Keratinocyte (primary cell): ENCODE results near the gene ASF1B. TPM values are rescaled to one million over a fixed set of nuclear protein-coding genes. Genes with fewer than 3 reads are reported as not detected.

ENCODE experiments used
- DNase-seq: peaks from one replicate; pipeline ENCODE4 v3.0.0-alpha.2; 2011; ENCODE audit warnings: low read depth, missing footprints, low spot score
- FAIRE-seq: peaks from 2 replicates; lab custom pipeline; 2011; peaks lifted over from hg19 to GRCh38; lab: Jason Lieb, UNC
- H2AFZ ChIP-seq: 2 replicates; pipeline ENCODE4 v1.6.0; 2012; ENCODE audit warnings: low read length, control low read depth, inconsistent platforms; ENCODE audit not compliant: control insufficient read depth
- H3K27ac ChIP-seq: 2 replicates; pipeline ENCODE4 v1.5.1; 2011; ENCODE audit warnings: low read length; ENCODE audit not compliant: control insufficient read depth, insufficient read depth
- H3K27me3 ChIP-seq: 3 replicates; pipeline ENCODE4 v1.6.0; 2011; ENCODE audit warnings: low read length; ENCODE audit not compliant: control insufficient read depth, insufficient read depth; ENCODE audit errors: extremely low read depth
- H3K36me3 ChIP-seq, 2 experiments: 2 replicates in 1 of 2; 3 replicates in 1 of 2; pipeline ENCODE4 v1.5.1; 2011; ENCODE audit warnings: low read length in 2 of 2, mild to moderate bottlenecking in 1 of 2; ENCODE audit not compliant: control insufficient read depth in 2 of 2, insufficient read depth in 2 of 2; ENCODE audit errors: extremely low read depth in 1 of 2
- H3K4me1 ChIP-seq: 3 replicates; pipeline ENCODE4 v1.5.1; 2011; ENCODE audit warnings: low read length; ENCODE audit not compliant: control insufficient read depth, insufficient read depth; ENCODE audit errors: extremely low read depth
- H3K4me2 ChIP-seq: 3 replicates; pipeline ENCODE4 v1.6.0; 2011; ENCODE audit warnings: low read depth, low read length; ENCODE audit not compliant: control insufficient read depth, insufficient read depth; ENCODE audit errors: extremely low read depth
- H3K4me3 ChIP-seq, 3 experiments: fragments of 200-600 bp in 1 of 3; sonication (generic) in 1 of 3; 2 replicates in 2 of 3; 3 replicates in 1 of 3; pipeline ENCODE4 v1.5.1; 2011 to 2016; ENCODE audit warnings: low read length in 3 of 3, mild to moderate bottlenecking in 3 of 3, control low read depth in 2 of 3, inconsistent platforms in 1 of 3, low read depth in 1 of 3, mixed read lengths in 1 of 3, mixed run types in 1 of 3, moderate library complexity in 1 of 3; ENCODE audit not compliant: control insufficient read depth in 2 of 3, insufficient read depth in 2 of 3; ENCODE audit errors: extremely low read depth in 1 of 3
- H3K79me2 ChIP-seq: 2 replicates; pipeline ENCODE4 v1.6.0; 2012; ENCODE audit warnings: low read length; ENCODE audit not compliant: control insufficient read depth, insufficient read depth
- H3K9ac ChIP-seq: 3 replicates; pipeline ENCODE4 v1.6.0; 2011; ENCODE audit warnings: low read length; ENCODE audit not compliant: control insufficient read depth, insufficient read depth; ENCODE audit errors: extremely low read depth
- H3K9me1 ChIP-seq: 3 replicates; pipeline ENCODE4 v1.6.0; 2011; ENCODE audit warnings: low read length; ENCODE audit not compliant: control insufficient read depth, insufficient read depth; ENCODE audit errors: extremely low read depth
- H3K9me3 ChIP-seq: 2 replicates; pipeline ENCODE4 v1.5.1; 2012; ENCODE audit warnings: low read depth, low read length; ENCODE audit not compliant: control insufficient read depth
- H4K20me1 ChIP-seq: 3 replicates; pipeline ENCODE4 v1.6.0; 2011; ENCODE audit warnings: low read length; ENCODE audit not compliant: control insufficient read depth, insufficient read depth; ENCODE audit errors: extremely low read depth
- CTCF ChIP-seq, 3 experiments: IDR thresholded peaks in 1 of 3; conservative IDR thresholded peaks in 1 of 3; optimal IDR thresholded peaks in 1 of 3; 2 replicates in 2 of 3; 3 replicates in 1 of 3; pipeline versions ENCODE3 to v1.5.1; 2011; ENCODE audit warnings: low read length in 3 of 3, mild to moderate bottlenecking in 3 of 3, moderate library complexity in 2 of 3, control low read depth in 1 of 3, inconsistent platforms in 1 of 3; ENCODE audit not compliant: insufficient read depth in 2 of 3; ENCODE audit errors: extremely low read depth in 1 of 3
- EZH2 ChIP-seq: IDR thresholded peaks from one replicate; pipeline ENCODE4 v1.6.1; 2012; ENCODE audit warnings: inconsistent platforms, mild to moderate bottlenecking, low read length, moderate library complexity
- dilution Hi-C: fragments of 300-500 bp; cut with MboI; formaldehyde crosslinking; loops from one replicate; pipeline ENCODE4 v1.7.0; 2020; ENCODE audit warnings: low sequenced_read_pairs; ENCODE audit not compliant: extremely low pct_ligation_motif_present
- polyA plus RNA-seq, 5 experiments: library from polyadenylated mRNA; depleted of rRNA in 3 of 5; stranded (reverse) in 3 of 5; stranded (forward) in 1 of 5; unstranded in 1 of 5; fragments of >200 nt; gene quantifications; 1 replicate in 1 of 5; 2 replicates in 3 of 5; 3 replicates in 1 of 5; pipeline versions ENCODE4 v1.2.1 to v1.2.3, GENCODE V29; 2011 to 2012; ENCODE audit warnings: missing spikeins in 2 of 5, low read depth in 1 of 5, low replicate concordance in 1 of 5

ASF1B gene
- polyA plus RNA-seq, 1 donor (not counting 4 experiments of a cell fraction or from before 2014, with no cell fraction given) = 7.8 TPM

GRCh38 chr19:14150770-14151661 is 14.6 kb upstream of the ASF1B start:
- no peak for FAIRE-seq
- Histone ChIP-seq H3K9me1 (no peaks in the 10 kb centered on the region), H3K4me3 (no peak overlapping the region), H3K36me3 (peaks cover 0 to 4% of the 10 kb centered on the region in 2 experiments), H3K4me1 (peaks cover 3% of the 10 kb centered on the region), H3K4me2 (no peak overlapping the region), H3K9ac (no peak overlapping the region), H3K79me2 (no peaks in the 10 kb centered on the region), H2AFZ (no peak overlapping the region), H3K27ac (no peak overlapping the region), H3K9me3 (no peaks in the 10 kb centered on the region), H4K20me1 (no peaks in the 10 kb centered on the region), H3K27me3 (no peaks in the 10 kb centered on the region)
- TF ChIP-seq EZH2 (no peak), CTCF (optimal IDR thresholded peaks at IDR 0.05 in 1 of 3, IDR thresholded peaks at IDR 0.05 in 1 of 3, conservative IDR thresholded peaks at IDR 0.05 in 1 of 3; ENCODE audit: extremely low read depth in 1 of 3, insufficient read depth in 2 of 3, low read length in 3 of 3) (no peak)
- no peak for DNase-seq
- dilution Hi-C loops = no loop called here

GRCh38 chr19:14150041-14150769 is 13.8 kb upstream of the ASF1B start:
- H3K9ac ChIP-seq = no peak overlapping the region
- peaks cover 3% of the 10 kb centered on the region for H3K4me1 ChIP-seq
- TF ChIP-seq CTCF (optimal IDR thresholded peaks at IDR 0.05 in 1 of 3, IDR thresholded peaks at IDR 0.05 in 1 of 3, conservative IDR thresholded peaks at IDR 0.05 in 1 of 3; ENCODE audit: extremely low read depth in 1 of 3, insufficient read depth in 2 of 3, low read length in 3 of 3) = no peak
- TF ChIP-seq EZH2 = no peak
- H3K4me3 ChIP-seq = no peak overlapping the region
- H2AFZ ChIP-seq = no peak overlapping the region
- H3K9me3 ChIP-seq = no peaks in the 10 kb centered on the region
- DNase-seq = no peak
- FAIRE-seq = no peak
- dilution Hi-C loops = no loop called here
- no peaks in the 10 kb centered on the region for H4K20me1 ChIP-seq
- no peaks in the 10 kb centered on the region for H3K9me1 ChIP-seq
- no peak overlapping the region for H3K27ac ChIP-seq
- no peaks in the 10 kb centered on the region for H3K27me3 ChIP-seq
- peaks cover 0 to 2% of the 10 kb centered on the region in 2 experiments for H3K36me3 ChIP-seq
- H3K79me2 ChIP-seq = no peaks in the 10 kb centered on the region
- H3K4me2 ChIP-seq = peak overlapping the region; percentile 54
